Neural cell (in vitro differentiated cells): ENCODE data around the gene WRNIP1. TPM values are rescaled to one million over a fixed set of nuclear protein-coding genes. Genes with fewer than 3 reads are reported as not detected.

Source experiments
- H2AFZ ChIP-seq: fragments of 200-600, 300-800 bp; sonication (generic), shearing (Covaris generic); 2 replicates; pipeline ENCODE4 v1.6.0; 2014; ENCODE audit warnings: low read depth, mild to moderate bottlenecking, antibody characterized with exemption, low read length, moderate library complexity
- H3F3A ChIP-seq: fragments of 200-600 bp; shearing (Covaris generic); 2 replicates; pipeline ENCODE4 v1.6.1; 2016; ENCODE audit warnings: mild to moderate bottlenecking, moderate library complexity, mixed read lengths, antibody characterized with exemption, low read length; ENCODE audit not compliant: insufficient read depth, poor library complexity, severe bottlenecking
- H3K27ac ChIP-seq: fragments of 200-600, 300-800 bp; sonication (generic), shearing (Covaris generic); 2 replicates; pipeline ENCODE4 v1.5.1; 2014; ENCODE audit warnings: mild to moderate bottlenecking, low read length, moderate library complexity
- H3K27me3 ChIP-seq: fragments of 300-800, 200-600 bp; sonication (generic), shearing (Covaris generic); 2 replicates; pipeline ENCODE4 v1.6.0; 2014; ENCODE audit warnings: mild to moderate bottlenecking, low read depth, low read length, moderate library complexity; ENCODE audit not compliant: insufficient read depth
- H3K36me3 ChIP-seq: fragments of 300-800, 200-600 bp; sonication (generic), shearing (Covaris generic); 2 replicates; pipeline ENCODE4 v1.5.1; 2014; ENCODE audit warnings: mild to moderate bottlenecking, antibody characterized with exemption, low read length, moderate library complexity; ENCODE audit not compliant: insufficient read depth
- H3K4me2 ChIP-seq: fragments of 300-800, 200-600 bp; sonication (generic), shearing (Covaris generic); 2 replicates; pipeline ENCODE4 v1.6.0; 2014; ENCODE audit warnings: mild to moderate bottlenecking, low read length
- H3K4me3 ChIP-seq: fragments of 300-800, 200-600 bp; sonication (generic), shearing (Covaris generic); 2 replicates; pipeline ENCODE4 v1.5.1; 2014; ENCODE audit warnings: mild to moderate bottlenecking, low read length, moderate library complexity
- H3K79me2 ChIP-seq: fragments of 200-600 bp; shearing (Covaris generic); replicated peaks from 2 replicates; pipeline ENCODE4 v1.6.0; 2014; ENCODE audit warnings: mild to moderate bottlenecking, low read length, moderate library complexity; ENCODE audit not compliant: insufficient read depth
- H3K9ac ChIP-seq: fragments of 300-800, 200-600 bp; sonication (generic), shearing (Covaris generic); 2 replicates; pipeline ENCODE4 v1.6.1; 2016; ENCODE audit warnings: mild to moderate bottlenecking, low read length, mixed read lengths
- H3K9me2 ChIP-seq: fragments of 200-600 bp; shearing (Covaris generic); 2 replicates; pipeline ENCODE4 v1.6.1; 2016; ENCODE audit warnings: mild to moderate bottlenecking, low read length, mixed read lengths; ENCODE audit not compliant: insufficient read depth
- H3K9me3 ChIP-seq: fragments of 200-600, 300-800 bp; sonication (generic), shearing (Covaris generic); 2 replicates; pipeline ENCODE4 v1.6.1; 2016; ENCODE audit warnings: mild to moderate bottlenecking, mixed run types, low read length, moderate library complexity, mixed read lengths
- H4K20me1 ChIP-seq: fragments of 200-600 bp; shearing (Covaris generic); 2 replicates; pipeline ENCODE4 v1.6.1; 2016; ENCODE audit warnings: mild to moderate bottlenecking, mixed run types; ENCODE audit not compliant: insufficient read depth
- CTCF ChIP-seq: fragments of 450-650 bp; IDR thresholded peaks from 2 replicates; pipeline ENCODE4 v1.5.1; 2014; ENCODE audit warnings: antibody characterized with exemption, mild to moderate bottlenecking, moderate library complexity; ENCODE audit not compliant: poor library complexity, severe bottlenecking
- EP300 ChIP-seq: fragments of 450-650 bp; conservative IDR thresholded peaks from 2 replicates; pipeline ENCODE4 v1.6.1; 2014; ENCODE audit warnings: antibody characterized with exemption, mild to moderate bottlenecking, moderate library complexity; ENCODE audit not compliant: poor library complexity, severe bottlenecking
- EZH2 ChIP-seq: fragments of 200-600, 300-800 bp; shearing (Covaris generic), sonication (generic); IDR thresholded peaks from 2 replicates; pipeline ENCODE4 v1.6.1; 2014; ENCODE audit warnings: antibody characterized with exemption, low read length, borderline replicate concordance, mild to moderate bottlenecking; ENCODE audit not compliant: insufficient read depth, poor library complexity, severe bottlenecking
- MXI1 ChIP-seq: fragments of 450-650 bp; conservative IDR thresholded peaks from 2 replicates; pipeline ENCODE4 v1.6.1; 2014; ENCODE audit warnings: antibody characterized with exemption, mild to moderate bottlenecking; ENCODE audit not compliant: poor library complexity, severe bottlenecking
- POLR2AphosphoS5 ChIP-seq: IDR thresholded peaks from 2 replicates; pipeline ENCODE4 v1.6.1; 2012
- RAD21 ChIP-seq: fragments of 450-650 bp; conservative IDR thresholded peaks from 2 replicates; pipeline ENCODE4 v1.6.1; 2014; ENCODE audit warnings: antibody characterized with exemption, mild to moderate bottlenecking, moderate library complexity
- REST ChIP-seq: IDR thresholded peaks from 2 replicates; pipeline ENCODE4 v1.6.1; 2012; ENCODE audit warnings: borderline replicate concordance
- SMC3 ChIP-seq: fragments of 450-650 bp; conservative IDR thresholded peaks from 2 replicates; pipeline ENCODE4 v1.6.1; 2014; ENCODE audit warnings: antibody characterized with exemption, mild to moderate bottlenecking, moderate library complexity; ENCODE audit not compliant: poor library complexity
- TAF1 ChIP-seq: IDR thresholded peaks from 2 replicates; pipeline ENCODE4 v1.6.1; 2012; ENCODE audit warnings: low read depth
- polyA plus RNA-seq: library from polyadenylated mRNA; depleted of rRNA; stranded (reverse); fragments of >200 nt; gene quantifications from 2 replicates; pipeline ENCODE4 v1.2.3, GENCODE V29; 2014

Gene WRNIP1
- polyA plus RNA-seq, 1 donor from 2014 or later = 93.7 TPM

GRCh38 chr6:2732503-2733089, 32.6 kb upstream of the WRNIP1 start:
- H3K9me3 ChIP-seq = no peaks in the 10 kb centered on the region
- no peak overlapping the region for H3K9ac ChIP-seq
- H4K20me1 ChIP-seq = no peaks in the 10 kb centered on the region
- no peaks in the 10 kb centered on the region for H3K9me2 ChIP-seq
- no peak overlapping the region for H3K4me3 ChIP-seq
- no peaks in the 10 kb centered on the region for H3F3A ChIP-seq
- no peaks in the 10 kb centered on the region for H3K36me3 ChIP-seq
- H3K4me2 ChIP-seq = no peak overlapping the region
- TF ChIP-seq SMC3 = no peak
- TF ChIP-seq CTCF = no peak
- TF ChIP-seq REST = no peak
- no peak for TF ChIP-seq EZH2
- no peak for TF ChIP-seq EP300
- no peak for TF ChIP-seq RAD21
- TF ChIP-seq TAF1 = no peak
- TF ChIP-seq MXI1 = no peak
- TF ChIP-seq POLR2AphosphoS5 = no peak
- no peaks in the 10 kb centered on the region for H3K27me3 ChIP-seq
- H3K79me2 ChIP-seq = no peaks in the 10 kb centered on the region
- no peak overlapping the region for H2AFZ ChIP-seq
- no peak overlapping the region for H3K27ac ChIP-seq

- H3F3A ChIP-seq = no peaks in the 10 kb centered on the region
- H2AFZ ChIP-seq = no peak overlapping the region
These were observed 31.9 kb upstream of the WRNIP1 start for GRCh38 chr6:2733324-2733723.

More at GRCh38 chr6:2733324-2733723, 31.9 kb upstream of the WRNIP1 start:
- Histone ChIP-seq H4K20me1 (no peaks in the 10 kb centered on the region), H3K9ac (no peak overlapping the region), H3K9me2 (no peaks in the 10 kb centered on the region), H3K36me3 (no peaks in the 10 kb centered on the region), H3K4me3 (no peak overlapping the region), H3K27me3 (no peaks in the 10 kb centered on the region), H3K9me3 (no peaks in the 10 kb centered on the region), H3K79me2 (no peaks in the 10 kb centered on the region), H3K4me2 (no peak overlapping the region), H3K27ac (no peak overlapping the region)
- no peak for TF ChIP-seq RAD21
- TF ChIP-seq MXI1 = no peak
- TF ChIP-seq EZH2 = no peak
- TF ChIP-seq REST = no peak
- TF ChIP-seq TAF1 = no peak
- no peak for TF ChIP-seq POLR2AphosphoS5
- no peak for TF ChIP-seq SMC3
- TF ChIP-seq EP300 = no peak
- TF ChIP-seq CTCF = no peak
